ENCODE data around the gene KDR.

The KDR gene

GRCh38 chr4:55123791-55124190 is 1.6 kb downstream of the KDR start:
- DNase-seq (ENCODE audit: low read depth, low spot score): no peak

- no peak for DNase-seq (ENCODE audit: low read depth, low spot score)
Observed at GRCh38 chr4:55122235-55122634, 3.2 kb downstream of the KDR start.

GRCh38 chr4:55121246-55121645 is 4.1 kb downstream of the KDR start:
- DNase-seq (ENCODE audit: low read depth, low spot score): no peak

- DNase-seq (ENCODE audit: low read depth, low spot score): no peak
Observed at GRCh38 chr4:55118397-55118796, 7.0 kb downstream of the KDR start.

- no peak for DNase-seq (ENCODE audit: low read depth, low spot score)
Observed at GRCh38 chr4:55117511-55117910, 7.9 kb downstream of the KDR start.

GRCh38 chr4:55116450-55116849 is 8.9 kb downstream of the KDR start:
- no peak for DNase-seq (ENCODE audit: low read depth, low spot score)

- no peak for DNase-seq (ENCODE audit: low read depth, low spot score)
Observed at GRCh38 chr4:55111601-55112000, 13.8 kb downstream of the KDR start.

GRCh38 chr4:55110131-55110530 is 15.3 kb downstream of the KDR start:
- DNase-seq (ENCODE audit: low read depth, low spot score): no peak

GRCh38 chr4:55107054-55107453 is 18.3 kb downstream of the KDR start:
- DNase-seq (ENCODE audit: low read depth, low spot score): no peak

- DNase-seq (ENCODE audit: low read depth, low spot score): no peak
Observed at GRCh38 chr4:55103224-55103623, 22.2 kb downstream of the KDR start.

- DNase-seq (ENCODE audit: low read depth, low spot score): no peak
Observed at GRCh38 chr4:55099816-55100215, 25.6 kb downstream of the KDR start.

- no peak for DNase-seq (ENCODE audit: low read depth, low spot score)
Observed at GRCh38 chr4:55098456-55099204, 26.8 kb downstream of the KDR start.

- DNase-seq (ENCODE audit: low read depth, low spot score): no peak
Observed at GRCh38 chr4:55096619-55097018, 28.8 kb downstream of the KDR start.

GRCh38 chr4:55096045-55096444 is 29.4 kb downstream of the KDR start:
- DNase-seq (ENCODE audit: low read depth, low spot score): no peak

GRCh38 chr4:55092504-55092903 is 32.9 kb downstream of the KDR start:
- no peak for DNase-seq (ENCODE audit: low read depth, low spot score)

- DNase-seq (ENCODE audit: low read depth, low spot score): no peak
Observed at GRCh38 chr4:55089916-55090315, 35.5 kb downstream of the KDR start.

GRCh38 chr4:55087913-55088260 is 37.5 kb downstream of the KDR start:
- DNase-seq (ENCODE audit: low read depth, low spot score): no peak

GRCh38 chr4:55087009-55087912 is 38.1 kb downstream of the KDR start:
- no peak for DNase-seq (ENCODE audit: low read depth, low spot score)

GRCh38 chr4:55086578-55086977 is 38.8 kb downstream of the KDR start:
- DNase-seq (ENCODE audit: low read depth, low spot score): no peak

GRCh38 chr4:55083735-55084134 is 41.7 kb downstream of the KDR start:
- DNase-seq (ENCODE audit: low read depth, low spot score): no peak

GRCh38 chr4:55082756-55083155 is 42.6 kb downstream of the KDR start:
- DNase-seq (ENCODE audit: low read depth, low spot score): no peak

- DNase-seq (ENCODE audit: low read depth, low spot score): no peak
Observed at GRCh38 chr4:55080174-55080865, 45.1 kb downstream of the KDR start.
